GM19193 (cell line): ENCODE measurements around the gene UBE2V1.

Experiments
- POLR2A ChIP-seq: IDR thresholded peaks from 4 replicates; pipeline ENCODE4 v1.6.1; 2011; ENCODE audit not compliant: insufficient read depth, insufficient read length; ENCODE audit errors: extremely low read depth

The UBE2V1 gene

DNA sequence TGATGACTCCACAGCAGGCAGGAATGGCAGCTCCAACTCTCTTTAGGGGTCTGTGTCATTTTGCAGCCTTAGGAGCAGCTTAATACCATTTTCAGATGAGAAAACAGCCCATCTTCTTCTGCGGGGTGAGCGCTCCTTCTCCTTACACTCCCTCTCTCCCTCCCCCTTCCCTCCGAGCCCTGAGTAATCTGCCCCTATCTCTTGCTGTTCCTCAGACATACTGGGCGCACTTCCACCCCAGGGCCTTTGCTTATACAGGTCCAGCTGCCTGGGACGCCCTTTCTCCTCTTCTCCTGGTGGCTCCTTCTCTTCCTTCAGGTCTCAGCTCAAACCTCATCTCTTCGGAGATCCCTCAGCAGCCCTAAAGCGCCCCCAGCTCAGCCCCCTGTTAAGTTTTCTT lies 75.4 kb downstream of the UBE2V1 start:
- TF ChIP-seq POLR2A = no peak

DNA sequence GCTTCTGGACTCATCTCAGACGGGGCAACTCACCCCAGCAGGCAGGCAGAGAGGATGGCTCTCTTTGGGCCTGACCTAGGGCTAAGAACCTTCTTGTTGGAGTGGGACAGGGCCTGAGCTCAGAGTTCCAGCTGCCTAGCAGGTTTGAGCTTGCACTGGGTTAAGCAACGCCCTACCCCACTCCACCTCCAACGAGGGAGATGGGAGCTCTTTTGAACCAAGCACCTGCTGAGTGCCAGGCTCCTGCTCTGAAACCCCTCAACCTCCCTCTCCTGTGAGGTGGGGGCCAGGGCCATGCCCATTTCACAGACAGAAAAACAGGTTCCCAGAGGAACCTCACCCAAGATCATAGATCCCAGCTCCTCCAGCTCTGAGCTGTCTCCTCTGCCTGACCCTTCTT lies 75.8 kb downstream of the UBE2V1 start:
- no peak for TF ChIP-seq POLR2A

DNA sequence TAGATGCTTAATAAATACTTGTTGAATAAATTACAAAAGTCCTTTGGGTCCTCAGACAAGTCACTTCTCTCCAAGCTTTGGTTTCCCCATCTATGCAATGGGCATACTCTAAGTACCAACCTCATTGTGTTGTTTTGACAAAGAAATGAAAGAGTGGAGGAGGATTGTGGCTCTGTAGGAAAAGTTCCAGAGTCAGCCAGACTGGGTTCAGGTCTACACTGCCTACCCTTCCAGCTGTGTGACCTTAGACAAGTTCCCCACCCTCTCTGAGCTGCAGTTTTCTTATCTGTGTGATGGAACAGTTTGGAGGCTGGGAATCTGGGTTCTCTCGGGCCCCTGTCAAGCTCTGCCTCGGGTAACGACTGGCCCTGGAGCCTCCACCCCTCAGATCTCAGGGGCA lies 76.2 kb downstream of the UBE2V1 start:
- no peak for TF ChIP-seq POLR2A

DNA sequence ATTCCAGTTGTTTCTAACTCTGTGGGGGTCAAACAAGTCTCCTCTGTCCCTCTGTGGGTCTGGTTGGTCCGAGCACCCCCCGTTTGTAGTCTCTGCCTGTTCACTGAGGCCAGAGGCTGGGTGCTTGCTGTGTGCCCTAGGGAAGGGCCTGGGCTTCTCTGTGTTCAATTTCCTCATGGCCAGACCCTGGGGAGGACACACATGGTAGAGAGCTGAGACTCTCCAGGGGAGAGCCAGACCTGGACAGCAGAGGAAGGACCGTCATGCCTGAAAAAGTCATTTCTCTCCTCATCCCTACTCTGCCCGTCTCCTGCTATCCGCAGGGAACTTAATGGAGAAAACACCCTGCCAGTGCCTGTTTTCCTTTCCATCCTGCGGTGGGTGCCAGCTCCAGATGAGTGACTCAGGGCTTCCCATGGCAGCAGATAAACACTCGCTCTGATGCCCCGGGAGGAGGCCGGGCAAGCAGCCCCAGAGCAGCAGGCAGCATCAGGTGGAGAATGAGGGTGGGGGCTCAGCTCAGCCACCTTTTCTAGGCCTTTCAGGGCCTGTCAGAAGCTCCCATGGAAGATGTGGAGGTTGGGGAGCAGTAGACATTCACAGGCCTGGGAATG lies 78.3 kb downstream of the UBE2V1 start:
- TF ChIP-seq POLR2A = no peak

DNA sequence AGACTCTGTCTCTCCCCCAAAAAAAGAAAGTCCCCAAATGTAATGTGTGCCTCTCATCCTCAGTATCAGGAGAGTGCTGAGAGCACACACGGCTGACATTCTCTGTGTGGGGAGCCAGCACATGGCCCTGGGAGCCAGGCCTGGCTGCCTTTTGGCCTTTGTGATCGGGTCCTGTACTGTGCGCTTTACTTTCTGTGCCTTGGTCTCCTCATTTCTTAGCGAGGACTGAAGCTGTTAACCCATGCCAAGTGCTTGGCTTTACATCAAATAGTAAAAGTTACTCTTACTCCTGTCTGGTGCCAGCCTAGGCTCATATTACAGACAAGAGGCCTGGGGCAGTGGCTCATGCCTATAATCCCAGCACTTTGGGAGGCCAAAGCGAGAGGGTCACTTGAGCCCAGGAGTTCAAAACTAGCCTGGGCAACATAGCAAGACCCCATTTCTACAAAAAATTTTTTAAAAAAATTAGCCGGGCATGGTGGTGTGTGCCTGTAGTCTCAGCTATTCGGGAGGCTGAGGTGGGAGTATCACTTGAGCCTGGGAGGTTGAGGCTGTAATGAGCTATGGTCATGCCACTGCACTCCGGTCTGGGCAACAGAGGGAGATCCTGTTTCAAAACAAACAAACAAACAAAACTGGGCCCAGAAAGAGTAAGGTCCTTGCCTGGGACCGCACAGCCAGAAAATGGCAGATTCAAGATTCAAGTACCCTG lies 79.8 kb downstream of the UBE2V1 start:
- no peak for TF ChIP-seq POLR2A
